Measurements from ENCODE around the gene LRMDA. TPM values are rescaled to one million over a fixed set of nuclear protein-coding genes. Genes with fewer than 3 reads are reported as not detected.

Gene LRMDA
- total and polyA plus RNA-seq, 12 donors = 30.7 to 132 (median 78.1) TPM

- no peaks in the 10 kb centered on the region for H3K9me3 ChIP-seq (replicated peaks in 1 of 3)
- WGBS, 4 donors = 74 to 94% (median 87%) methylated on average over 1 of the region's 1 CpG
- intact Hi-C loops (cut with DNase I) = no loop called here
- H3K27me3 ChIP-seq = no peaks in the 10 kb centered on the region
- no peaks in the 10 kb centered on the region for H3K36me3 ChIP-seq (replicated peaks in 1 of 2)
- peaks cover 2 to 13% of the 10 kb centered on the region in 2 donors for H3K4me1 ChIP-seq (replicated peaks in 1 of 2)
- H3K27ac ChIP-seq = no peak overlapping the region
- H3K4me3 ChIP-seq = no peak overlapping the region
- no peak for TF ChIP-seq POLR2A (IDR thresholded peaks at IDR 0.05)
- TF ChIP-seq CTCF (IDR thresholded peaks at IDR 0.05) = no peak
- DNase-seq = no peak
Measured at GRCh38 chr10:75525646-75526045, 94.2 kb downstream of the LRMDA start.

- no peak overlapping the region for H3K4me3 ChIP-seq
- H3K27me3 ChIP-seq = no peaks in the 10 kb centered on the region
- intact Hi-C loops (cut with DNase I) = no loop called here
- no peaks in the 10 kb centered on the region for H3K9me3 ChIP-seq (replicated peaks in 1 of 3)
- WGBS, 4 donors = 86 to 96% (median 93%) methylated on average over 2 of the region's 2 CpGs
- H3K27ac ChIP-seq = no peak overlapping the region
- H3K4me1 ChIP-seq (replicated peaks in 1 of 2) = peaks cover 10 to 16% of the 10 kb centered on the region in 2 donors
- DNase-seq = no peak
- no peaks in the 10 kb centered on the region for H3K36me3 ChIP-seq (replicated peaks in 1 of 2)
- no peak for TF ChIP-seq CTCF (IDR thresholded peaks at IDR 0.05)
Measured at GRCh38 chr10:75527542-75527941, 96.1 kb downstream of the LRMDA start.

- intact Hi-C loops (cut with DNase I) = no loop called here
- WGBS, 4 donors = 71 to 83% (median 75%) methylated on average over 2 of the region's 2 CpGs
Measured at GRCh38 chr10:75528392-75528791, 97.0 kb downstream of the LRMDA start.

GRCh38 chr10:75530299-75530698 is 98.9 kb downstream of the LRMDA start:
- peak overlapping the region in 2 of 5 donors; percentile 38 to 55 for H3K27ac ChIP-seq
- H3K4me1 ChIP-seq (replicated peaks in 1 of 2) = peaks cover 10 to 21% of the 10 kb centered on the region in 2 donors
- 29 to 33% (median 30%) methylated on average over 3 of the region's 3 CpGs for WGBS, 4 donors
- H3K9me3 ChIP-seq (replicated peaks in 1 of 3) = no peaks in the 10 kb centered on the region
- H3K4me3 ChIP-seq = no peak overlapping the region
- peak; percentile 82 to 93 (median 88) for DNase-seq
- intact Hi-C loops (cut with DNase I) = no loop called here
- no peaks in the 10 kb centered on the region for H3K27me3 ChIP-seq
- TF ChIP-seq CTCF (IDR thresholded peaks at IDR 0.05) (no peak), POLR2A (IDR thresholded peaks at IDR 0.05) (no peak)
- H3K36me3 ChIP-seq (replicated peaks in 1 of 2) = no peaks in the 10 kb centered on the region

More at GRCh38 chr10:75528392-75528791, 97.0 kb downstream of the LRMDA start:
- Histone ChIP-seq H3K9me3 (replicated peaks in 1 of 3) (no peaks in the 10 kb centered on the region), H3K4me1 (replicated peaks in 1 of 2) (peaks cover 10 to 16% of the 10 kb centered on the region in 2 donors), H3K36me3 (replicated peaks in 1 of 2) (no peaks in the 10 kb centered on the region), H3K27me3 (no peaks in the 10 kb centered on the region), H3K27ac (no peak overlapping the region), H3K4me3 (no peak overlapping the region)
- TF ChIP-seq POLR2A (IDR thresholded peaks at IDR 0.05) = no peak
- TF ChIP-seq CTCF (IDR thresholded peaks at IDR 0.05) = no peak
- DNase-seq = no peak

All from adrenal gland (tissue), 12 donors.